H1 (cell line): ENCODE data around the gene NCK1. TPM values are rescaled to one million over a fixed set of nuclear protein-coding genes. Genes with fewer than 3 reads are reported as not detected.

Source experiments
- CTCF ChIA-PET: fragments of 300-600 bp; sonication (Branson Sonifier 250); formaldehyde crosslinking; loops from one replicate; lab custom pipeline; 2021; ENCODE audit not compliant: partially characterized antibody; lab: Charles Lee
- POLR2A ChIA-PET: fragments of 300-600 bp; sonication (Branson Sonifier 250); formaldehyde crosslinking; loops from one replicate; lab custom pipeline; 2021; ENCODE audit warnings: inconsistent platforms; ENCODE audit not compliant: partially characterized antibody; lab: Charles Lee
- DNase-seq, 2 experiments: peaks; one replicate each; pipeline versions ENCODE4 v3.0.0 to v3.0.0-alpha.2; 2010 to 2022; ENCODE audit warnings: low spot score in 2 of 2, low read depth in 1 of 2, mixed read lengths in 1 of 2
- FAIRE-seq: peaks from 2 replicates; lab custom pipeline; 2011; peaks lifted over from hg19 to GRCh38; lab: Jason Lieb, UNC
- H2AFZ ChIP-seq: 2 replicates; pipeline ENCODE4 v1.8.1; 2012; ENCODE audit warnings: low read length, inconsistent platforms
- H2AK5ac ChIP-seq: 2 replicates; pipeline ENCODE4 v1.6.1; 2013; ENCODE audit warnings: low read depth, low read length
- H2BK120ac ChIP-seq: replicated peaks from 2 replicates; pipeline ENCODE3; 2013; ENCODE audit warnings: low read depth, low read length, inconsistent platforms
- H2BK12ac ChIP-seq: 2 replicates; pipeline ENCODE4 v1.6.1; 2013; ENCODE audit warnings: low read depth, low read length
- H2BK15ac ChIP-seq: 2 replicates; pipeline ENCODE4 v1.6.1; 2013; ENCODE audit warnings: low read length
- H2BK20ac ChIP-seq: 2 replicates; pipeline ENCODE4 v1.6.1; 2013; ENCODE audit warnings: low read length
- H2BK5ac ChIP-seq: 2 replicates; pipeline ENCODE4 v1.6.1; 2013; ENCODE audit warnings: low read depth, low read length
- H3K14ac ChIP-seq: 2 replicates; pipeline ENCODE4 v1.6.1; 2013; ENCODE audit warnings: inconsistent platforms; ENCODE audit not compliant: insufficient read length
- H3K18ac ChIP-seq: 2 replicates; pipeline ENCODE4 v1.6.1; 2013; ENCODE audit warnings: low read length; ENCODE audit errors: extremely low read depth
- H3K23ac ChIP-seq: 2 replicates; pipeline ENCODE4 v1.6.1; 2013; ENCODE audit warnings: inconsistent platforms; ENCODE audit not compliant: insufficient read length
- H3K23me2 ChIP-seq: 2 replicates; pipeline ENCODE4 v1.6.1; 2013; ENCODE audit warnings: low read depth, low read length
- H3K27ac ChIP-seq: 2 replicates; pipeline ENCODE4 v1.6.1; 2011; ENCODE audit warnings: low read depth, low read length, inconsistent platforms
- H3K27me3 ChIP-seq, 4 experiments: replicated peaks in 1 of 4; 1 replicate in 1 of 4; 2 replicates in 3 of 4; pipeline versions ENCODE4 v1.6.1 to v1.8.1; 2011 to 2013; ENCODE audit warnings: low read length in 3 of 4, mild to moderate bottlenecking in 3 of 4, inconsistent platforms in 2 of 4, mixed read lengths in 2 of 4, moderate library complexity in 1 of 4; ENCODE audit not compliant: control insufficient read depth in 3 of 4, insufficient read depth in 3 of 4; ENCODE audit errors: extremely low read depth in 1 of 4
- H3K36me3 ChIP-seq, 4 experiments: 2 replicates each; pipeline versions ENCODE4 v1.6.1 to v1.8.1; 2011 to 2013; ENCODE audit warnings: mild to moderate bottlenecking in 4 of 4, low read length in 3 of 4, moderate library complexity in 2 of 4, control low read depth in 1 of 4, inconsistent platforms in 1 of 4; ENCODE audit not compliant: insufficient read depth in 4 of 4, control insufficient read depth in 2 of 4
- H3K4ac ChIP-seq: replicated peaks from 2 replicates; pipeline ENCODE3; 2013; ENCODE audit warnings: low read length, low read depth, mixed read lengths, inconsistent platforms; ENCODE audit not compliant: insufficient read length
- H3K4me1 ChIP-seq, 4 experiments: replicated peaks in 1 of 4; 1 replicate in 1 of 4; 2 replicates in 3 of 4; pipeline versions ENCODE4 v1.6.1 to v1.8.1; 2011 to 2013; ENCODE audit warnings: low read length in 3 of 4, inconsistent platforms in 2 of 4, mixed read lengths in 1 of 4; ENCODE audit not compliant: insufficient read depth in 4 of 4, control insufficient read depth in 3 of 4
- H3K4me2 ChIP-seq, 2 experiments: 2 replicates each; pipeline versions ENCODE4 v1.6.1 to v1.8.1; 2011 to 2013; ENCODE audit warnings: low read depth in 2 of 2, low read length in 2 of 2, control low read depth in 1 of 2, inconsistent platforms in 1 of 2, mild to moderate bottlenecking in 1 of 2; ENCODE audit not compliant: insufficient read depth in 1 of 2
- H3K4me3 ChIP-seq, 4 experiments: fragments of 200-600, 300-600 bp in 1 of 4; sonication (generic), shearing (Covaris generic), sonication (Bioruptor Twin) in 1 of 4; 2 replicates each; pipeline versions ENCODE4 v1.5.1 to v1.8.1; 2011 to 2016; ENCODE audit warnings: low read length in 4 of 4, low read depth in 3 of 4, control low read depth in 2 of 4, inconsistent platforms in 2 of 4, mild to moderate bottlenecking in 2 of 4, mixed read lengths in 1 of 4, moderate library complexity in 1 of 4; ENCODE audit not compliant: insufficient read depth in 2 of 4; ENCODE audit errors: extremely low read depth in 1 of 4
- H3K56ac ChIP-seq: replicated peaks from 2 replicates; pipeline ENCODE3; 2013; ENCODE audit warnings: low read depth, mild to moderate bottlenecking, mixed read lengths, low read length, inconsistent platforms; ENCODE audit not compliant: insufficient read length
- H3K79me1 ChIP-seq: 2 replicates; pipeline ENCODE4 v1.6.1; 2013; ENCODE audit warnings: low read depth, low read length, control low read depth
- H3K79me2 ChIP-seq, 2 experiments: 2 replicates each; pipeline versions ENCODE4 v1.6.1 to v1.8.1; 2012 to 2013; ENCODE audit warnings: low read length in 2 of 2, mild to moderate bottlenecking in 2 of 2, inconsistent platforms in 1 of 2; ENCODE audit not compliant: insufficient read depth in 2 of 2, control insufficient read depth in 1 of 2
- H3K9ac ChIP-seq, 4 experiments: replicated peaks in 1 of 4; 1 replicate in 1 of 4; 2 replicates in 3 of 4; pipeline versions ENCODE4 v1.6.1 to v1.8.1; 2011 to 2013; ENCODE audit warnings: low read depth in 3 of 4, low read length in 3 of 4, control low read depth in 2 of 4, mild to moderate bottlenecking in 2 of 4, moderate library complexity in 2 of 4, inconsistent platforms in 1 of 4; ENCODE audit errors: extremely low read depth in 1 of 4
- H3K9me3 ChIP-seq, 2 experiments: 2 replicates each; pipeline versions ENCODE4 v1.6.1 to v1.8.1; 2012 to 2013; ENCODE audit warnings: mild to moderate bottlenecking in 2 of 2, moderate library complexity in 2 of 2, control low read depth in 1 of 2, inconsistent platforms in 1 of 2, low read depth in 1 of 2, low read length in 1 of 2, mixed read lengths in 1 of 2; ENCODE audit not compliant: insufficient read depth in 2 of 2
- H4K20me1 ChIP-seq, 2 experiments: replicated peaks in 1 of 2; 2 replicates each; pipeline versions ENCODE3 to v1.8.1; 2011 to 2013; ENCODE audit warnings: inconsistent platforms in 2 of 2, low read length in 2 of 2, mild to moderate bottlenecking in 1 of 2; ENCODE audit not compliant: insufficient read depth in 2 of 2, control insufficient read depth in 1 of 2
- H4K5ac ChIP-seq: 2 replicates; pipeline ENCODE4 v1.6.1; 2013; ENCODE audit warnings: low read length, low read depth, mixed read lengths, inconsistent platforms; ENCODE audit not compliant: insufficient read length
- H4K8ac ChIP-seq: 2 replicates; pipeline ENCODE4 v1.8.0; 2013; ENCODE audit warnings: mild to moderate bottlenecking, moderate library complexity, low read length, inconsistent platforms; ENCODE audit not compliant: insufficient read depth; ENCODE audit errors: extremely low read depth
- H4K91ac ChIP-seq: replicated peaks from 2 replicates; pipeline ENCODE3; 2013; ENCODE audit warnings: low read length, mixed read lengths, inconsistent platforms; ENCODE audit not compliant: insufficient read length
- ASH2L ChIP-seq: fragments of 200-600, 300-600 bp; sonication (generic); IDR thresholded peaks from one replicate; pipeline ENCODE4 v1.7.1; 2017; ENCODE audit warnings: low read length
- JUN ChIP-seq: IDR thresholded peaks from 2 replicates; pipeline ENCODE4 v1.6.1; 2011; ENCODE audit warnings: low read depth, mild to moderate bottlenecking, improper control_type of control experiment, low read length
- MAFK ChIP-seq: IDR thresholded peaks from 2 replicates; pipeline ENCODE4 v1.6.1; 2012; ENCODE audit warnings: low read depth, mild to moderate bottlenecking, improper control_type of control experiment, low read length
- POLR2AphosphoS5 ChIP-seq: IDR thresholded peaks from 2 replicates; pipeline ENCODE4 v1.6.1; 2011; ENCODE audit warnings: low read depth, low read length
- SAP30 ChIP-seq: fragments of 300-600 bp; sonication (generic); IDR thresholded peaks from 2 replicates; pipeline ENCODE4 v1.7.1; 2012; ENCODE audit warnings: low read length, moderate library complexity, mild to moderate bottlenecking, inconsistent platforms; ENCODE audit not compliant: insufficient read depth, insufficient replicate concordance
- SIN3A ChIP-seq, 2 experiments: IDR thresholded peaks in 1 of 2; conservative IDR thresholded peaks in 1 of 2; 2 replicates each; pipeline ENCODE4 v1.6.1; 2011 to 2012; ENCODE audit warnings: low read length in 2 of 2, improper control_type of control experiment in 1 of 2, low read depth in 1 of 2, mild to moderate bottlenecking in 1 of 2
- SIRT6 ChIP-seq: IDR thresholded peaks from one replicate; pipeline ENCODE4 v1.7.1; 2012; ENCODE audit warnings: low read length, inconsistent platforms
- SP1 ChIP-seq: IDR thresholded peaks from 2 replicates; pipeline ENCODE4 v1.6.1; 2011; ENCODE audit warnings: low read depth, low read length
- SP2 ChIP-seq: IDR thresholded peaks from 2 replicates; pipeline ENCODE4 v1.6.1; 2012; ENCODE audit warnings: mild to moderate bottlenecking, low read length, inconsistent platforms
- SRF ChIP-seq: IDR thresholded peaks from 2 replicates; pipeline ENCODE4 v1.6.1; 2011; ENCODE audit warnings: mild to moderate bottlenecking, low read depth, low read length, moderate library complexity
- WGBS, 2 experiments: shearing (Covaris generic) in 1 of 2; methylation state at CpG; one replicate each; pipeline versions ENCODE4 v1.1.6 to v1.1.7; 2013 to 2015; ENCODE audit warnings: low lambda C conversion rate in 2 of 2, mixed read lengths in 2 of 2, inconsistent platforms in 1 of 2, low coverage in 1 of 2, missing lambda C conversion rate in 1 of 2; ENCODE audit not compliant: insufficient replicate concordance in 2 of 2, insufficient coverage in 1 of 2, insufficient read length in 1 of 2; ENCODE audit errors: extremely low coverage in 1 of 2, missing lambda C conversion rate in 1 of 2; 5-methylcytosine and 5-hydroxymethylcytosine counted together
- polyA plus RNA-seq, 7 experiments: library from polyadenylated mRNA; depleted of rRNA in 3 of 7; stranded (reverse) in 5 of 7; unstranded in 2 of 7; fragments of >200 nt in 5 of 7; fragments of 200-250 nt in 2 of 7; gene quantifications; 1 replicate in 5 of 7; 2 replicates in 1 of 7; 4 replicates in 1 of 7; pipeline versions ENCODE4 v1.2.1 to v1.2.3, GENCODE V29; 2011 to 2013; ENCODE audit warnings: missing spikeins in 2 of 7, mixed read lengths in 2 of 7
- total RNA-seq: library from RNA; stranded (reverse); fragmentation: NEBNext Ultra II Directional; extraction: Animal tissue kit (Norgen Biotek cat#: 25700); gene quantifications from 2 replicates; pipeline ENCODE4 v1.2.1, GENCODE V29; 2021
- TF ChIP-seq, protein P1 (sequence below): IDR thresholded peaks from 2 replicates; pipeline ENCODE4 v1.6.1; 2012; ENCODE audit warnings: low read length, inconsistent platforms

NCK1 gene
- total and polyA plus RNA-seq, 2 of the 8 experiments (the other 6 are each of a cell fraction or from before 2014, with no cell fraction given) = 10.0 to 28.5 TPM

DNA sequence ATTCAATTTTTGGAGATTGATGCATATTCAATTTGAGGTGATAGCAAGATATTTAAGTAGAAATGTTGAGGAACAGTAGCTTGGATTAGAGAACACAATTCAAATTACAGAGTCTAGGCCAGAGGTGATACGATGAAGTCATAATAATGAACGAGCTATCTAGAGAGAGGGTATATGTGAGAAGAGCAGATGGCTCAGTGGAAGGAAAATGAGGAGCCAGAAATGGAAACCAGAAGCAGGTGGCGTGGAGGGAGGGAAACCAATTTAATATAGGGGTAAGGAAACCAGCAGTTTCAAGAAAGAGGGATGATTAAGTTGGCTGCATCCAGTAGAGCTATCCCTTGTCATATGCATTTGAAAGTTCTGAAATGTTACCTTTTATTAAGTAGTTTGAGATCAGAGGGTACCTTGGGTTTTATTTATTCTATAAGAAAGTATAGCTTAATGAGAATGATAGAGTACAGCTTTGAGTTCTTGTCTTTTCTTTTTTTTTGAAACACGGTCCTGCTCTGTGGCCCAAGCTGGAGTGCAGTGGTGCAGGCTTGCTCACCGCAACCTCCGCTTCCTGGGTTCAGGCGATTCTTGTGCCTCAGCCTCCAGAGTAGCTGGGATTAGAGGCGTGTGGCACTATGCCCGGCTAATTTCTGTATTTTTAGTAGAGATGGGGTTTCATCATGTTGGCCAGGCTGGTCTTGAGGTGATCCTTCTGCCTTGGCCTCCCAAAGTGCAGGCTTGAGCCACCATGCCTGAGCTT lies 22.1 kb downstream of the NCK1 start:
- Histone ChIP-seq H3K27ac (no peak overlapping the region), H2AFZ (no peak overlapping the region), H3K23ac (no peak overlapping the region), H3K4me1 (no peaks in the 10 kb centered on the region), H3K4ac (no peak overlapping the region), H3K56ac (no peak overlapping the region), H3K27me3 (no peaks in the 10 kb centered on the region), H4K5ac (no peak overlapping the region), H4K20me1 (peaks cover 0 to 1% of the 10 kb centered on the region in 2 experiments), H2AK5ac (no peak overlapping the region), H3K79me2 (peaks cover 7 to 86% of the 10 kb centered on the region in 2 experiments; a peak in 3 of 4 replicates), H3K9me3 (no peaks in the 10 kb centered on the region), H2BK5ac (no peak overlapping the region), H3K79me1 (peaks cover 7% of the 10 kb centered on the region), H2BK12ac (no peak overlapping the region), H3K4me2 (no peak overlapping the region), H3K18ac (no peak overlapping the region), H2BK15ac (no peak overlapping the region), H3K23me2 (no peaks in the 10 kb centered on the region), H4K91ac (no peak overlapping the region), H2BK20ac (no peak overlapping the region), H3K4me3 (no peak overlapping the region), H3K9ac (no peak overlapping the region), H4K8ac (no peak overlapping the region), H2BK120ac (no peak overlapping the region), H3K36me3 (no peaks in the 10 kb centered on the region), H3K14ac (no peak overlapping the region)
- DNase-seq (no peak), FAIRE-seq (no peak)
- ChIA-PET POLR2A (interaction anchor here (0.6 to 1.2 kb wide), 2 partner anchors 14 to 22 kb away, joined by 4 read pairs; partner anchors contain the start of gene NCK1), CTCF (interaction anchor here (0.6 to 1.6 kb wide), 5 partner anchors 13 to 94 kb away, joined by 3 to 5 read pairs (median 3); no protein-coding TSS in a partner anchor)
- WGBS, 2 experiments = 90% methylated on average over 9 of the region's 9 CpGs; no CpG with 5 or more reads in 1 of the 2 experiments
- TF ChIP-seq SRF (no peak), SIRT6 (no peak), POLR2AphosphoS5 (no peak), SP2 (no peak), SP1 (no peak), JUN (no peak), MAFK (no peak), ASH2L (no peak), SIN3A (conservative IDR thresholded peaks at IDR 0.05 in 1 of 2, IDR thresholded peaks at IDR 0.05 in 1 of 2; ENCODE audit: low read depth in 1 of 2, low read length in 2 of 2) (no peak), SAP30 (no peak)
- TF ChIP-seq, protein P1, sequence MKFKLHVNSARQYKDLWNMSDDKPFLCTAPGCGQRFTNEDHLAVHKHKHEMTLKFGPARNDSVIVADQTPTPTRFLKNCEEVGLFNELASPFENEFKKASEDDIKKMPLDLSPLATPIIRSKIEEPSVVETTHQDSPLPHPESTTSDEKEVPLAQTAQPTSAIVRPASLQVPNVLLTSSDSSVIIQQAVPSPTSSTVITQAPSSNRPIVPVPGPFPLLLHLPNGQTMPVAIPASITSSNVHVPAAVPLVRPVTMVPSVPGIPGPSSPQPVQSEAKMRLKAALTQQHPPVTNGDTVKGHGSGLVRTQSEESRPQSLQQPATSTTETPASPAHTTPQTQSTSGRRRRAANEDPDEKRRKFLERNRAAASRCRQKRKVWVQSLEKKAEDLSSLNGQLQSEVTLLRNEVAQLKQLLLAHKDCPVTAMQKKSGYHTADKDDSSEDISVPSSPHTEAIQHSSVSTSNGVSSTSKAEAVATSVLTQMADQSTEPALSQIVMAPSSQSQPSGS = no peak
